ENCODE results near the gene GRM8.
A peak's percentile ranks its signal among the peaks of the same experiment; 100 is the strongest.

Gene GRM8

DNA sequence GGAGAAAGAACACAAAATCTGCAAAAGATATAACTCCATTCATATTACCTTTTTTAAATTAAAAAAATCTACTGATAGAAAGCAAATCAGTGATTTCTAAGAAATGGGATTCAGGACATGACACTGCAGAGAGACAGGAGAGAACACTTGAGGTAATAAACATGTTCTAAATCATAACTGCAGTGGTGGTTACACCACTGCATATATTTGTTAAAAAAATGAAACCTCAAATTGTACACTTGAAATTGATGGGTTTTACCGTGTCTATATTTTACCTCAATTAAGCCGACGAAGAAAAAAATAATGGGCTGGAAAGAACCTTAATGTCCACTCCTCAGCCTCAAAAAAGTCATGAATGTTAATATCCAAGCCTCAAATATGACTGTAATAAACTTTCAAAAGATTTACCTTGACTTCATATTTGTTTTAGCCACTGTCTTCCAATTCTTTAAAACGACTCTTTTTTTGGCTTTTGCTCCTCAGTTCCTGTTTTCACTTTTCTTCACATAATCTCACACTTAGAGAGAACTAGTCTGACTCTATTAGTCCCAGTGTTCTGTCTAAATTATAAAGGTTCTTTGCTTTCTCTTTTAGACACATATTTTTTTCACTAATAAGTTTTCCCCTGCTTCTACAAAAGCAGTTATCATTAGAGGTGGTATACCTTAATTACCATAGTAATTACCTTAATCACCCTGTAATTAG is 502.4 kb downstream of the GRM8 start:
- DNase-seq (ENCODE audit: low read depth in 1 of 2, low spot score in 1 of 2) = no peak

GRCh38 chr7:126728967-126729366 is 523.8 kb downstream of the GRM8 start:
- DNase-seq (ENCODE audit: low read depth in 1 of 2, low spot score in 1 of 2) = no peak

GRCh38 chr7:126727930-126728391 is 524.8 kb downstream of the GRM8 start:
- DNase-seq (ENCODE audit: low read depth in 1 of 2, low spot score in 1 of 2) = no peak

GRCh38 chr7:126723966-126724544 is 528.7 kb downstream of the GRM8 start:
- DNase-seq (ENCODE audit: low read depth in 1 of 2, low spot score in 1 of 2) = no peak

DNA sequence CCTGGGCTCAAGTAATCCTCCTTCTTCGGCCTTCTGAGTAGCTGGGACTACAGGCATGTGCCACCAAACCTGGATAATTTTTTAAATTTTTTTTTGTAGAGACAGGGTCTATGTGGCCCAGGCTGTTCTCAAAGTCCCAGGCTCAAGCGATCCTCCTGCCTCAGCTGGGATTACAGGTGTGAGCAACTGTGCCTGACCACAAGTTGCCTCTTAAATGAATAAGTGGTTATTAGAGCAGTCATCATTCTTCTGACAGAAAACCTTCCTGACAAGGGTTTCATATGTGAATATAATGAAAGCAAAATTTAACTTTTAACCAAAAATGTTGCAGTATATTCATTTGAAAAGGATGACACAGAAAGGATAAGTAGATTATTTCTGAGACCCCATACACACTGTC is 532.5 kb downstream of the GRM8 start:
- no peak for DNase-seq (ENCODE audit: low read depth in 1 of 2, low spot score in 1 of 2)

DNA sequence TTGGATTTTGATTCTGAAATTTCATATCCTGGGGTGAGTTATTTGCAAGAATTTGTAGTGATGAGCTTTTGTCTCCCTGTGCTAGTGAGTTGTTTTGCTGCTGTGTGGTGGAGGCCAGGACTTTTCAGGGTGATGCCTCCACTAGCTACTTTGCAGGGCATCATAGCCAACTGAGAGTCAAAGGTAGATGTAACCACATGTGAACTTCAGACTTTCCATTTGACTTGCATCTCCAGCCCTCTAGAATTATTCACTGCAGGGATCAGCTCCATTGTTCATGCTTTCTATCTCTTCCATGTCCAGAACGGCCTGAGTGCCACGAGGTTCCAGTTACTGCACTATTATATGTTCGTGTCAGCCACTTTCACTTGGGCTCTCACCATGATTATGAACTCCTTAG is 534.3 kb downstream of the GRM8 start:
- DNase-seq (ENCODE audit: low read depth in 1 of 2, low spot score in 1 of 2) = no peak

GRCh38 chr7:126716321-126716720 is 536.4 kb downstream of the GRM8 start:
- no peak for DNase-seq (ENCODE audit: low read depth in 1 of 2, low spot score in 1 of 2)

DNA sequence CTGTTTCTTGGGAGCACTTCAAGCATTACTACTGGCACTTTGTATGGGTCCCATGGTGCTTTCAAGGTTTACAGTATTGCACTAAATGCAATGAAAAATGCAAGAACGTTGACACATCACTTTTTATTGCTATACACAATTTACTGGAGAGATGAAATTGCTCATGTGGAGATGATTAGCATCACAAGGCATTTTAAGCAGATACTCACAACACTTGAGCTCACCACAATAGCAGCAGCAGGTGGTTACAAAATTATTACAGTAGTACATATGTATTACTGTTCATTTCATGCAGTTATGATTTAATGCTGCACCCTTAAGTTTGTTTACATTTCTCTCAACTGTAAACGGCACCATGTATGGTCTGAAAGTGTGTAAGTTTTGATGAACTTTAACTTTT is 537.7 kb downstream of the GRM8 start:
- no peak for DNase-seq (ENCODE audit: low read depth in 1 of 2, low spot score in 1 of 2)

GRCh38 chr7:126702242-126703016 is 550.3 kb downstream of the GRM8 start:
- no peak for DNase-seq (ENCODE audit: low read depth in 1 of 2, low spot score in 1 of 2)

- peak in 1 of 2 donors; percentile 14 for DNase-seq (ENCODE audit: low read depth in 1 of 2, low spot score in 1 of 2)
Observed at GRCh38 chr7:126700807-126701604, 551.7 kb downstream of the GRM8 start.

GRCh38 chr7:126699707-126700106 is 553.0 kb downstream of the GRM8 start:
- no peak for DNase-seq (ENCODE audit: low read depth in 1 of 2, low spot score in 1 of 2)

DNA sequence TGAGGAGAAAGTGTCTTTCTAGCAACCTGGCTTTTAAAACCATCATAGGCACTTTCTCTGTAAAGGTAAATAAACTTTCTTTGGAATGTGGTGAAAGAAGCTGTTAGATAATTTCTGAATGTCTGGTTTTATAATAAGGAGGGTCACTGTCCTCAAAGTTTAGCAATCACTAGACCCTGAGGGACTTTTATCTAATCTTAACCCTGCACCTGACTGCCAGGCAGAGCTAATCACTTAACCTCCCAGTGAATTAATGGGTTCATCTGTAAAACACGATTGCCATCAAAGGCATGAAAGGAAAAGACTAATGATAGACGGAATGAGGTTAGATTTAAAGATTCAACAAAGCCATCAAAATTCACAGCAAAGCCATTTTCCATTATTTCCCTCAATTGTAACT is 553.8 kb downstream of the GRM8 start:
- DNase-seq (ENCODE audit: low read depth in 1 of 2, low spot score in 1 of 2) = no peak

- DNase-seq (ENCODE audit: low read depth in 1 of 2, low spot score in 1 of 2) = no peak
Observed at GRCh38 chr7:126698446-126698845, 554.3 kb downstream of the GRM8 start.

DNA sequence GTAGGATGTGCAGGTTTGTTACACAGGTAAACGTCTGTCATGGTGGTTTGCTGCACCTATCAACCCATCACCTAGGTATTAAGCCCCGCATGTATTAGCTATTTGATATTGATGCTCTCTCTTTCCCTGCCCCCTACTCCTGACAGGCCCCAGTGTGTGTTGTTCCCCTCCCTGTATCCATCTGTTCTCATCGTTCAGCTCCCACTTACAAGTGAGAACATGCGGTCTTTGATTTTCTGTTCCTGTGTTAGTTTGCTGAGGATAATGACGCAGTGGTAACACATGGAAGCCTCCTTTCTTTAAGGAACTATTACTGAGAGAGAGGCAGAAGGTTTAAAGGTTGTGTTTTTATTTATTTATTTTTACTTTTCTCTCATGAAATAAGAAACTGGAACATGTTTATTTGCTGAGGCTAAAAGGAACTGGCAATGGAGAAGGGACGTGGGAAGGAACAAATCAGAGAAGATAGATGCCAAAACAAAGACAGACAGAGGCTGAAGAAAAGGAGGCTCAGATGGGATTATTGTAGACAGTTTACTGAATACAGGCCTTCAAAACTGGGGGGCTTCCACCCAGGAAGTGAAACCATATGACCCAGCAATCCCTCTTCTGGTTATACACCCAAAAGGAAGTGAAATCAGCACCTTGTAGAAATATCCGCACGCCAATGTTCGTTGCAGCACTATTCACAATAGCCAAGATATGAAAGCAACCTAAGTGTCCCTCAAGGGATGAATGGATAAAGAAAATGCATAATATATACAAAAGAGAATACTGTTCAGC is 556.3 kb downstream of the GRM8 start:
- DNase-seq (ENCODE audit: low read depth in 1 of 2, low spot score in 1 of 2) = no peak

- DNase-seq (ENCODE audit: low read depth in 1 of 2, low spot score in 1 of 2) = no peak
Observed at GRCh38 chr7:126690848-126691751, 561.6 kb downstream of the GRM8 start.

DNA sequence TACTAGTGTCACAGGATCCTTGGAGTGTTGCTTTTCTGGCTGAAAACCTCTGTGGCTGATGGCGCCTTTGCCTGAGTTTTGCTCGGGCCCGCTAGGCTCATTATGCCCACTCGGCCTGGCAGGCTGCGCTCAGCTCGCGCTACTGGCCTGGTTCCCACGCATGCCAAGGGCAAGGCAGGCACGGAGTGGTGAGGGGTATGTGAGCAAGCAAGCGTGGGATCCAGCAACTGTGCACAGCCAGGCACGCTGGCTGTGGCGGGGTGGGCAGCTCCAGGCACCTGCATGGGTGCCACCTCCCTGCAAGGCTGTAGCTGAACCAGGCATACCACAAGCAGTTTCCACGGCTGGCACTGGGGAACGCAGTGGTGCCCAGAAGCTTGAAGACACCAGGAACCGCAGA is 562.6 kb downstream of the GRM8 start:
- no peak for DNase-seq (ENCODE audit: low read depth in 1 of 2, low spot score in 1 of 2)

DNA sequence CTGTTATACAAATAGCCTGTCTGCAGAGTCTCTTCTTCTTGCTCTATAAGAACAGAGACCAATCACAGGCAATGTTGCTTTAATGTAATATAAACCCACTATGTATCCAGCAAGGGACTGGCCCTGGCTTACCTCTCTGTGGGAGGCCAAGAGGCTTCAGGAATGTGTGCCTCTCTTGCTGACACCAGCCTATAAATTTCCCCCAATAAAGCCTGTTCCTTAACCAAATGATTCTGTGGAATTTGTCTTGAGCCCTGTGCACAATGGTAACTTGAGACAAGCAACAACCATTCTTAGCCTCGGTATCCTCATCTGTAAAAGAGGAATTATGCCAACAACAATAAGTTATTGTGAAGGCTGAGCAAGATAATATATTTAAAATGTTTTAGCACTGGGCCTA is 563.7 kb downstream of the GRM8 start:
- no peak for DNase-seq (ENCODE audit: low read depth in 1 of 2, low spot score in 1 of 2)

DNA sequence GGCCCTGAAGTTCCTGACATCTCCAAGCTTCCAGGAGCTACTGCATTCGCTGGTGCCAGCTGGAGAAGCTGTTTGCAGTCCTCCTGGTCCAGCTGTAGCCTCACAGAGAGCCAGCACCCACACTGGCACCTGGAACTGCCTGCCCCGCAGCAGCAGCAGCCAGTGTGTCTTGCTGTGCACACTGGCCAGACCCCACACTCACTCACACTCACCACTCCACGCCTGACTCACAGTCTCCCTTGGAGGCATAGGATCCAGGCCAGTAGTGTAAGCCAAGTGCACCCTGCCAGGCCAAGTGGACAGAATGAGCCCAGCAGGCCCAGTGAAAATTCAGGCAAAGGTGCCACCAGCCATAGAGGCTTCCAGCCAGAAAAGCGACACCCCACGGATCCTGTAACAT is 566.3 kb downstream of the GRM8 start:
- DNase-seq (ENCODE audit: low read depth in 1 of 2, low spot score in 1 of 2) = no peak

- DNase-seq (ENCODE audit: low read depth in 1 of 2, low spot score in 1 of 2) = no peak
Observed at GRCh38 chr7:126685596-126685995, 567.1 kb downstream of the GRM8 start.
